Measurements from ENCODE around the gene SLC9A9.

SLC9A9 gene

DNA sequence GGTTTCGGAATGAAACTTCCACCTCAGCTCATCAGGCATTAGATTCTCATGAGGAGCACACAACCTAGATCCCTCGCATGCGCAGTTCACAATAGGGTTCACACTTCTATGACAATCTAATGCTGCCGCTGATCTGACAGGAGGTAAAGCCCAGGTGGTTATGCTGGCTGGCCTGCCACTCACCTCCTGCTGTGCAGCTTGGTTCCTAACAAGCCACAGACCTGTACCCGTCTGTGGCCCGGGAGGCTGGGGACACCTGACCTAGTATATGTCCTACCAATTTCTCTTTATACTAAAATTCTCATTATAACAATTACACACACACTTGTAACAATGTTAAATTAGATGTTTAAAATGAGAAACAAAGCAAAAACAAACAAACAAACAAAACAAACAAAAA lies 172.2 kb downstream of the SLC9A9 start:
- no peak for DNase-seq

GRCh38 chr3:143674100-143674968 lies 173.9 kb downstream of the SLC9A9 start:
- peak; percentile 46 for DNase-seq

DNA sequence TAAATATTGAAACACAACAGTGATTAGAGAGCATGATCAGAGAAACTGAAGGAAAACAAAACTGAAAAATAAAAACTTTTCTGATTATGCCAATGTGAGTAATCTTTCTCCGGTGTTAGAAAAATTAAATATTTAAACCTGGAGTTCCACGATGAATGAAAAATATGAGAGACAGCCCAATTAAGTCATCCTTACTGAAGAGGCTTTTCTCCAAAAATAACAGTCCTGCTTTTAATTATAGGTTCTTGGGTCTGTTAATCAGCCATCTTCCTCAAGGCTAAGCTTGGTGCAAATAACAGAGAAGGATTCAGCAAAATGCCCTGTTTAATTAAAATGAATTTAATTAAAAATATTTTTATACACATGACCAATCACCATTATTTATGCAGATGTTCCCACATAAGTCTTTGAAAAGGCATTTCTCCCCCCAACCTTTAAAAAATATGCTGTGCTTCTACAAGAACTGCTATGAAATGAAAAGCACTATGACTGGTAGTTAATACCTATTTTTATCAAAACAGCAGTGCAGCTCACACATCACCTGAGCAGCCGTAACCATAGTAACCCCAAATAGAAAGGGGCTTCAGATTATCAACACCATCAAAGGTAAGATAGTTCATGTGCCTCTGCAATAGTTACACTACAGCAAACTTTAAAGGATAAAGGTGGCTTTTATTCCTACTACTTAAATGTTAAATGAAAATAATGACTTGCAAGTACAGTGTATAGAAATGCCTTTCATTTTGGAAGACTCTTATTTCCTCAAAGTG lies 175.7 kb downstream of the SLC9A9 start:
- no peak for DNase-seq

DNA sequence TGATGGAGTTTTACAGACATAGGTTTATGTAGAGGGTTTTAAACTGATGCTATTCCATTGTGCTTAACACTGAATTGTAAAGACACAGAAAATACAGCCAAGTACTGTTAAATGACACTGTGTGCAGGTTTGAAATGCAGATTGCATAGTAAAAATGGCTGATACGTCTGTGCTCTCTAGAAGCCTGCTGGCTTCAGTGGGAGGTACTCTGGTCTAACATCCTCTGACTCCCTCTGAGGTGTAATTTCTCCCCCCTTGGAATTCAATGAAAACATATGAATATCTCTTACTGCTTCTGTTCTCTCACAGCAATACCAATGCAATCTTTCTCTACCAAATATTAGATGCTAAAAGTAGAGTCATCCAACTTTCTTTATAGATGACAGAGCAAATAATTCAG lies 176.6 kb downstream of the SLC9A9 start:
- DNase-seq, result no peak

DNA sequence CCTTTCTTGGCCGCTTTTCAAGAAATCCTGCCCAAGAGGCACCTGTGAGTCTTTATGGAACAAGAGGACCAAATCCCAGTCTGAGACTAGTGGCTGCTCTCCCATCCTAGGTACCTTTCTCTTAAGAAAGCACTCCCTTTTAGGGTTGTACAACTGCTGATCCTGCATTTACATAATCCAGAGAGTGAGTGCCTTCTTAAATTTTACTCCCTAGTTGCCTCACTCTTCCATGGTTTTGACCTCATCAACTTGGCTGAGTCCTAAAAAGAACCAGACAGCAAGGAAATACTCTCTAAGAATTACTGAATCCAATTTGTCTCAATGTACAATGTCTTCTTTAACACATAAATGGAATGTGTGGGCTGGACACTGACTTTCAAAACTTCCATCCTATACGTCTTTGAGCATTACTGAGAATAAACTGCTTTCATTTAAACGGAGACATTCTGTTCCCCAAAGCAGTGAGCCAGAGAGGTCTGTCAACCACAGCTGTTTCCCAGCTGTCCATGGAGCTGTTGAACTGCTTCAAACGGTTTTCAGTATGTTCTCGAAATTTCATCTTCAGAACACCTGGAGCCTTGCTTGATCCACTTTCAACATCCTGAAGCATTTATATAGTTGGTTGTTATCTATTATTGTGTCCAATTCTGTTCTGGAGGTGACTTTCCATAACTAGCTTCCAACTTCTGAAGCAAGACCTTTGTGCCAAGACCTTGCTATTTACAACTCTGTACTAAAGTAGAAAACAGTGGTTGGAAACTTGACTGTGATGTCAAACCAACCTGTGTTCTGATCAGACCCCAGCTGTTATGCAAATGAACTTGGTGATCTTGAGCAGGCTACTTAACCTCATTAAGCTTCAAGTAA lies 179.1 kb downstream of the SLC9A9 start:
- DNase-seq, result no peak

- DNase-seq, result no peak
Measured at GRCh38 chr3:143668385-143668784, 179.9 kb downstream of the SLC9A9 start.

DNA sequence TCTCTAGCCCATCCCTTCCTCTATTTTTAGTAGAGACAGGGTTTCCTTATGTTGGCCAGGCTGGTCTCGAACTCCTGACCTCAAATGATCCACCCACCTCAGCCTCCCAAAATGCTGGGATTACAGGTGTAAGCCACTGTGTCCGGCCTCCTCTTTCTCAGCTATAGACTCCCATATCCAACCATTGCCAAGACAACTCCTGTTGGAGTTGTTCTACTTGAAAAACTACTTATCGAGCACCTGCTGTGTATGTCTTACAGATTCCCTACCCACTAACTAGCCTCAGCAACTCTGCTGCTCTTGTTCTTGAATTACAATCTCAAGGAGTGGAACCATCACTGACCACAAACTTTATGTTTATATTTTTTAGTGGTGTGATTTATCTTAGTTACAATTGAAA lies 186.6 kb downstream of the SLC9A9 start:
- DNase-seq, result no peak

GRCh38 chr3:143658861-143659260 lies 189.4 kb downstream of the SLC9A9 start:
- DNase-seq, result no peak

- DNase-seq, result no peak
Measured at GRCh38 chr3:143658116-143658515, 190.2 kb downstream of the SLC9A9 start.

- DNase-seq, result no peak
Measured at GRCh38 chr3:143657391-143657790, 190.9 kb downstream of the SLC9A9 start.

- DNase-seq, result no peak
Measured at GRCh38 chr3:143654906-143655305, 193.4 kb downstream of the SLC9A9 start.

GRCh38 chr3:143653935-143654334 lies 194.3 kb downstream of the SLC9A9 start:
- no peak for DNase-seq

GRCh38 chr3:143653493-143653892 lies 194.8 kb downstream of the SLC9A9 start:
- no peak for DNase-seq

GRCh38 chr3:143652118-143652517 lies 196.2 kb downstream of the SLC9A9 start:
- DNase-seq, result no peak

DNA sequence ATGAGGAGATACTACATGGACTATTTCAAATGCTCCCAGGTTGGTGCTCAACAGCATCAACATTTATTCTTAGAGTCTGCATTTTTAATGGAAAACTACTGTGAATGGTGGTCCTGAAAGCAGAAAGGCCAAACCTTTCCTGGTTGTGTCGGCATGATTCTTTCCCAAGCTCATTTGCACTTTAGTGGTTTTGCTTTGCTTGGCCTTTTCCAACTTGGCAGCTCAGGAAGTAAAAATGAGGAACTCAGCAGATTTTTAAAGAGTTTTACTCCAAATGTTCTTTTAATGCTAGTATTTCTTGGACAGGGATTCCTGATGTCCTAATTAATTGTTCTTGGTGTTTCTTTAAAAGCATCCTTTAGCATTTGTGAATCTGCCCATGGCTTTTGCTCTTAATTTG lies 197.4 kb downstream of the SLC9A9 start:
- DNase-seq, result no peak

DNA sequence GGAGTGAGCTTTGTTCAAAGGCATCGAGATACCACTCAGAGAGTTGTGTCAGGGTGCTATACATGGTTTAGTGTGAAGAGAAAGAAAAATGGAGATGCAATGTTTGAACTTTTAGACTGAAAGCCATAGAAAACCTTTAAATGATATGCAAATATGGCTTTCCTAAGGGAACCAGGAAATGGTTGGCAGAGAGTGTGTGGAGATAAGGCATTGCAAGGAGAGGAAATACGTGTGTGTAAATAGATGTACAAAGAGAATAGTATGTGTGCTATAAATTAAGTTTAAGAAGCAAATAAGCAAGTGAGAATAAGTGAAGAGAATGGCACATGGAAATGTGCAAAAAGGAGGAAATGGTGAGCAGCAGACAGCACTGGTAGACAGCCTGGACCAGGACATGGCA lies 198.1 kb downstream of the SLC9A9 start:
- DNase-seq, result no peak

DNA sequence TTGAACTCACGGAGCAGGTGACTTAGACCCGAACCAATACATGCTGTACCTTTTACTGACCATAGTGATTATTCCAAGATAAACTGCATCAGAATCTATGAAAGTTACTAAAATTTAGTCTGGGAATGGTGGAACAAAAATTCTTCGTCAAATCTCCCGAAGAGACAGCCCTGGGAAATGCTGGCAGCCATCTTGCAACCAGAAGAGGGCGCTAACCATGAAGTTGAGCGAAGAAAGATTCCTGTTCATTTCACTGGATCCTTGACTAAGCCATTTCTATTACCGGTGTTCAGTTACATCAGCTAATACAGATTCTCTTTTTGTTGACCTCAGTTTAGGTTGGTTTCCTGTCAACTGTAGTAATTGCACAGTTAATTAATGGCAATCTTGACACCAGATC lies 199.6 kb downstream of the SLC9A9 start:
- DNase-seq, result no peak

- DNase-seq, result no peak
Measured at GRCh38 chr3:143648218-143648617, 200.1 kb downstream of the SLC9A9 start.

- no peak for DNase-seq
Measured at GRCh38 chr3:143644370-143645089, 203.7 kb downstream of the SLC9A9 start.

- no peak for DNase-seq
Measured at GRCh38 chr3:143643905-143644304, 204.4 kb downstream of the SLC9A9 start.

DNA sequence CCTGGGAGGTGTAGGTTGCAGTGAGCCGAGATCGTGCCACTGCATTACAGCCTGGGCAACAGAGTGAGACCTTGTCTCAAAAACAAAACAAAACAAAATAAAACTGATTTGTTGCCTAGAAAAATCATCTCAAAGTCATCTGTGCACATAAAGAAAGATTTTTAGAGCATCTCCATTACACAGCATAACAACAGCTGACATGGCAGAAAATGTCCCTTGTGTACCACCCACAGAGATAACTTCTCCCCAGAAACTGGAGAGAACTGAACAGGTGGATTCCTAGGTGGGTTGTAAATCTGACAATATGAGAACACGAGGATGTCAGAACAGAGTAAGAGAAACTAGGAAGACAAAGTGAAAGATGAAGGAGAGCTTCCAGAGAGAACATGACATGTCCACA lies 207.5 kb downstream of the SLC9A9 start:
- no peak for DNase-seq

DNA sequence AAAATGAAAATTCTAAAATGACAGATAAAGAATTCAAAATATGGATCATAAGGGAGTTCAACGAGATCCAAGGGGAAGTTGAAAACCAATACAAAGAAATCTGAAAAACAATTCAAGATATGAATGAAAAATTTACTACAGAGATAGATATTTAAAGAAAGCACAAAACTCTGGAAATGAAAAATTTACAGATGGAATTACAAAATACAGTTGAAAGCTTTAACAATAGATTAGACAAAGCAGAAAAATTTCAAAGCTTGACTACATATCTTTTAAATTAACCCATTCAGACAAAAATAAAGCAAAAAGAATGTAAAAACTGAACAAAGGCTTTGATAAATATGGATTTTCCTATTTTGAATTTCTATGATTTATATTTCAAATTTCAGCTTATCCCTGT lies 211.1 kb downstream of the SLC9A9 start:
- DNase-seq, result no peak

- no peak for DNase-seq
Measured at GRCh38 chr3:143634991-143635390, 213.3 kb downstream of the SLC9A9 start.

Data from activated effector memory CD4-positive, alpha-beta T cell treated with Interleukin-2 at 50 U/mL for 16 hours (primary cell).